GM12878 (cell line): ENCODE results near the gene USP10. TPM values are rescaled to one million over a fixed set of nuclear protein-coding genes. Genes with fewer than 3 reads are reported as not detected.

Source experiments
- ATAC-seq: fragments of 200-7000 bp; cut with Tn5 transposase; 3 replicates; pipeline ENCODE4 v1.9.1; 2020; ENCODE audit warnings: mild to moderate bottlenecking, moderate library complexity
- BruUV-seq: library from RNA; stranded (reverse); fragments of 400-500 nt; replicated peaks from 2 replicates; lab custom pipeline; 2021; lab: Mats Ljungman, UMichigan
- CTCF ChIA-PET: fragments of 300-600 bp; sonication (Branson Sonifier 250); formaldehyde crosslinking; extraction: SDS; loops from one replicate; lab custom pipeline; 2021; ENCODE audit warnings: inconsistent platforms; lab: Yijun Ruan, JAX
- POLR2A ChIA-PET: fragments of 350-600 bp; formaldehyde crosslinking; extraction: SDS; loops from one replicate; lab custom pipeline; 2021; ENCODE audit warnings: inconsistent platforms; lab: Charles Lee
- RAD21 ChIA-PET: fragments of 300-600 bp; sonication (Branson Sonifier 250); formaldehyde crosslinking; loops from one replicate; lab custom pipeline; 2023; ENCODE audit warnings: antibody characterized with exemption; ENCODE audit not compliant: unreplicated experiment; lab: Charles Lee
- SMC1A ChIA-PET: fragments of 300-600 bp; sonication (Branson Sonifier 250); formaldehyde crosslinking; loops from one replicate; lab custom pipeline; 2023; ENCODE audit not compliant: unreplicated experiment, uncharacterized antibody; lab: Charles Lee
- DNase-seq: peaks from one replicate; pipeline ENCODE4 v3.0.0-alpha.2; 2011; ENCODE audit warnings: low read depth, low spot score
- FAIRE-seq: peaks from 3 replicates; lab custom pipeline; 2011; peaks lifted over from hg19 to GRCh38; lab: Jason Lieb, UNC
- H2AFZ ChIP-seq: 2 replicates; pipeline ENCODE4 v1.6.0; 2011; ENCODE audit warnings: low read depth, low read length, control low read depth; ENCODE audit not compliant: control insufficient read depth
- H3K27ac ChIP-seq: 2 replicates; pipeline ENCODE4 v1.5.1; 2011; ENCODE audit warnings: control low read depth; ENCODE audit not compliant: control insufficient read depth, insufficient read depth
- H3K27me3 ChIP-seq, 2 experiments: replicated peaks in 1 of 2; 2 replicates each; pipeline versions ENCODE4 v1.6.0 to v1.6.1; 2011; ENCODE audit warnings: low read length in 1 of 2; ENCODE audit not compliant: control insufficient read depth in 2 of 2, insufficient read depth in 2 of 2
- H3K36me3 ChIP-seq, 2 experiments: 2 replicates each; pipeline ENCODE4 v1.5.1; 2011; ENCODE audit warnings: low read length in 1 of 2; ENCODE audit not compliant: control insufficient read depth in 2 of 2, insufficient read depth in 2 of 2
- H3K4me1 ChIP-seq: 2 replicates; pipeline ENCODE4 v1.6.1; 2011; ENCODE audit warnings: mild to moderate bottlenecking, low read length, moderate library complexity, mixed read lengths; ENCODE audit not compliant: control insufficient read depth, insufficient read depth
- H3K4me2 ChIP-seq: 2 replicates; pipeline ENCODE4 v1.6.0; 2011; ENCODE audit warnings: control low read depth; ENCODE audit not compliant: control insufficient read depth, insufficient read depth
- H3K4me3 ChIP-seq: fragments of 200-600 bp; sonication (generic); 2 replicates; pipeline ENCODE4 v1.5.1; 2016
- H3K79me2 ChIP-seq: 2 replicates; pipeline ENCODE4 v1.6.0; 2011; ENCODE audit warnings: low read length; ENCODE audit not compliant: control insufficient read depth, insufficient read depth
- H3K9ac ChIP-seq: 2 replicates; pipeline ENCODE4 v1.8.0; 2011; ENCODE audit warnings: low read length, control low read depth, mixed read lengths; ENCODE audit not compliant: control insufficient read depth, insufficient read depth
- H3K9me3 ChIP-seq: replicated peaks from 3 replicates; pipeline ENCODE4 v1.5.1; 2011; ENCODE audit warnings: mild to moderate bottlenecking, low read length; ENCODE audit not compliant: control insufficient read depth, insufficient read depth
- H4K20me1 ChIP-seq: 2 replicates; pipeline ENCODE4 v1.6.0; 2011; ENCODE audit not compliant: control insufficient read depth, insufficient read depth
- BCL11A ChIP-seq: IDR thresholded peaks from 2 replicates; pipeline ENCODE4 v1.6.1; 2011; ENCODE audit warnings: low read depth, low read length
- POLR2A ChIP-seq: IDR thresholded peaks from 2 replicates; pipeline ENCODE4 v1.6.1; 2011; ENCODE audit warnings: low read depth, mild to moderate bottlenecking, low read length
- WGBS: methylation state at CpG from one replicate; pipeline ENCODE4 v1.1.6; 2016; ENCODE audit warnings: low lambda C conversion rate; ENCODE audit not compliant: insufficient replicate concordance, insufficient coverage; ENCODE audit errors: missing lambda C conversion rate; 5-methylcytosine and 5-hydroxymethylcytosine counted together
- in situ Hi-C: fragments of 300-500 bp; cut with MboI; formaldehyde crosslinking; loops from 9 replicates; pipeline ENCODE4 v1.14.3; 2018; ENCODE audit warnings: mixed read lengths
- intact Hi-C: fragments of 100-400 bp; cut with micrococcal nuclease; formaldehyde crosslinking; loops from one replicate; pipeline ENCODE4 v1.14.2; 2022; ENCODE audit not compliant: unreplicated experiment
- polyA plus RNA-seq, 11 experiments: library from polyadenylated mRNA; depleted of rRNA in 4 of 11; unstranded in 6 of 11; stranded (reverse) in 5 of 11; fragments of >200 nt; fragmentation: Nextera tagmentation in 4 of 11; fragmentation: Illumina TruSeq in 1 of 11; extraction: Ambion mirVana in 4 of 11; extraction: Trizol in 1 of 11; gene quantifications; 1 replicate in 1 of 11; 2 replicates in 10 of 11; pipeline versions ENCODE4 v1.2.1 to v1.2.3, GENCODE V29; 2011 to 2016; ENCODE audit warnings: inconsistent platforms in 2 of 11, missing spikeins in 2 of 11, low read depth in 1 of 11
- total RNA-seq, 4 experiments: library from RNA; depleted of rRNA in 3 of 4; stranded (reverse); fragments of >200 nt in 3 of 4; fragmentation: Illumina TruSeq in 1 of 4; extraction: Trizol in 1 of 4; gene quantifications; 2 replicates each; pipeline versions ENCODE4 v1.2.1 to v1.2.3, GENCODE V29; 2013 to 2021
- TF ChIP-seq, protein P1 (sequence below): IDR thresholded peaks from 2 replicates; pipeline ENCODE4 v1.6.1; 2011; ENCODE audit warnings: borderline replicate concordance, low read depth, mild to moderate bottlenecking, moderate library complexity, mixed read lengths, low read length; ENCODE audit not compliant: insufficient read depth; ENCODE audit errors: extremely low read length

Gene USP10
- total and polyA plus RNA-seq, 10 of the 15 experiments (the other 5 are each of a cell fraction or from before 2014, with no cell fraction given) = 46.1 to 160 (median 105) TPM

DNA sequence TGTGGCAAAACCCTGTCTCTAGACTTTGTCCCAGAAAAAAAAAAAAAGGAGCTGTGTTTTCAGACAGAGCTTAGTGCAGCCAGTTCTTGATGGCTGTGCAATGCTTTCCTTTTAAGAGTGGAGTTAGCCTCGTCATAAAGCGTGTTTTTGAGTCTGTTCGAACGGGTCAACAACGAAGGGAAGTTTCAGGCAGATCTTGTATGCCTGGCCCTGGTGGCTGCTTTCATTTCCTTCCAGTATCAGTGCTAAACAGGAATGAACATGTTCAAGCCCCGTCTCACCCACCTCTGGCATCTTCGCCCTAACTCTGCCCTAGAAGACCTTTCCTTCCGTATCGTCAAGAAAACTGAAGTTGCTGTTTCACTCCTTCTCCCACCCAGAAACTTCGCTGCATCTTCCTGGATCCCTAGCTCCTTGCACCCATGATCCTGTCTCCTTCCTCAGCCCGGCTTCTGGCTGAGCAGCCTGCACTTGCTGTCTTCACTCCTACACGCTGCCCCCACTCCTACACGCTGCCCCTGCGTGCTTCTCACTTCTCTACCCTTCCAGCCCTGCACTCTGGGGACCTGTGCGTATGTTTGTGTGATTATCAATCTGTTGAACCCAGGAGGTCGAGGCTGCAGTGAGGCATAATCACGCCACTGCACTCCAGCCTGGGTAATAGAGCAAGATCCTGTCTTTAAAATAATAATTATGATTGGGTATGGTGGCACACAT lies 55.3 kb downstream of the USP10 start:
- RAD21 ChIA-PET = interaction anchor here (0.6 to 8.1 kb wide), 13 partner anchors 11 to 244 kb away, joined by 3 to 84 read pairs (median 4); no protein-coding TSS in a partner anchor
- intact Hi-C loops = loop anchor here (1.0 to 10.0 kb wide), 3 partner anchors 140 to 215 kb away; no protein-coding TSS in a partner anchor
- in situ Hi-C loops = loop anchor here (5.0 kb wide), 1 partner anchor 217 kb away; no protein-coding TSS in a partner anchor
- ATAC-seq (no peak), FAIRE-seq (no peak)
- Histone ChIP-seq H3K4me1 (peaks cover 50% of the 10 kb centered on the region), H3K4me2 (peak overlapping the region; percentile 88), H3K9me3 (no peaks in the 10 kb centered on the region), H3K79me2 (peaks cover 68% of the 10 kb centered on the region), H3K4me3 (no peak overlapping the region), H4K20me1 (peaks cover 4% of the 10 kb centered on the region; the same call in 1 of the 2 replicates)
- CTCF ChIA-PET = interaction anchor here (0.6 to 12.5 kb wide), 30 partner anchors 8 to 672 kb away, joined by 3 to 239 read pairs (median 5); partner anchors contain the start of gene MEAK7
- TF ChIP-seq, protein P1, sequence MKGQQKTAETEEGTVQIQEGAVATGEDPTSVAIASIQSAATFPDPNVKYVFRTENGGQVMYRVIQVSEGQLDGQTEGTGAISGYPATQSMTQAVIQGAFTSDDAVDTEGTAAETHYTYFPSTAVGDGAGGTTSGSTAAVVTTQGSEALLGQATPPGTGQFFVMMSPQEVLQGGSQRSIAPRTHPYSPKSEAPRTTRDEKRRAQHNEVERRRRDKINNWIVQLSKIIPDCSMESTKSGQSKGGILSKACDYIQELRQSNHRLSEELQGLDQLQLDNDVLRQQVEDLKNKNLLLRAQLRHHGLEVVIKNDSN = no peak
- TF ChIP-seq POLR2A (0 out of 2 replicates have a peak, but pooled peaks have one; percentile 15), BCL11A (no peak)
- TF ChIP-seq, all 136 proteins: peak for 1
- Histone ChIP-seq H3K27ac (peak overlapping the region; percentile 56), H2AFZ (no peak overlapping the region), H3K36me3 (peaks cover 7 to 13% of the 10 kb centered on the region in 2 experiments), H3K9ac (peak overlapping the region; percentile 23; the same call in 1 of the 2 replicates), H3K27me3 (no peaks in the 10 kb centered on the region)
- DNase-seq = no peak
- POLR2A ChIA-PET = interaction anchor here (0.5 to 0.9 kb wide), 3 partner anchors 20 to 216 kb away, joined by 3 to 5 read pairs (median 3); no protein-coding TSS in a partner anchor
- WGBS = 85% methylated on average over 17 of the region's 17 CpGs
- SMC1A ChIA-PET = interaction anchor here (0.6 to 11.2 kb wide), 24 partner anchors 8 to 259 kb away, joined by 3 to 142 read pairs (median 4); no protein-coding TSS in a partner anchor
- no TSS peak for BruUV-seq
